GM12891 (cell line): ENCODE measurements around the gene RBSN.

ENCODE experiments used
- DNase-seq: peaks from one replicate; pipeline ENCODE4 v3.0.0; 2011; ENCODE audit warnings: low spot score; ENCODE audit not compliant: insufficient read length
- FAIRE-seq: peaks from 2 replicates; lab custom pipeline; 2011; peaks lifted over from hg19 to GRCh38; lab: Jason Lieb, UNC
- PAX5 ChIP-seq: IDR thresholded peaks from 2 replicates; pipeline ENCODE4 v1.6.1; 2011; ENCODE audit warnings: low read length, moderate library complexity, mild to moderate bottlenecking; ENCODE audit not compliant: insufficient read depth, severe bottlenecking
- POLR2A ChIP-seq: IDR thresholded peaks from 2 replicates; pipeline ENCODE4 v1.6.1; 2011; ENCODE audit warnings: low read depth, low read length, control low read depth
- POLR2AphosphoS5 ChIP-seq: IDR thresholded peaks from 2 replicates; pipeline ENCODE4 v1.6.1; 2011; ENCODE audit warnings: low read depth, low read length, control low read depth
- POU2F2 ChIP-seq: IDR thresholded peaks from 2 replicates; pipeline ENCODE4 v1.6.1; 2011; ENCODE audit warnings: low read depth, mild to moderate bottlenecking, control low read depth, low read length, moderate library complexity
- SPI1 ChIP-seq: IDR thresholded peaks from 2 replicates; pipeline ENCODE4 v1.6.1; 2011; ENCODE audit warnings: low read depth, low read length, control low read depth
- TAF1 ChIP-seq: IDR thresholded peaks from 2 replicates; pipeline ENCODE4 v1.6.1; 2011; ENCODE audit warnings: low read depth, low read length, control low read depth

Gene RBSN

GRCh38 chr3:15032650-15033049 lies 66.3 kb downstream of the RBSN start:
- DNase-seq (no peak), FAIRE-seq (no peak)
- TF ChIP-seq POLR2AphosphoS5 (no peak), PAX5 (no peak), TAF1 (no peak), SPI1 (no peak), POLR2A (no peak), POU2F2 (no peak)

- FAIRE-seq, result no peak
- DNase-seq, result no peak
- no peak for TF ChIP-seq SPI1
- TF ChIP-seq POU2F2, result no peak
- TF ChIP-seq TAF1, result no peak
- TF ChIP-seq POLR2AphosphoS5, result no peak
- TF ChIP-seq PAX5, result no peak
- TF ChIP-seq POLR2A, result no peak
These were observed 69.3 kb downstream of the RBSN start for GRCh38 chr3:15029625-15030024.

- FAIRE-seq (no peak), DNase-seq (no peak)
- TF ChIP-seq POLR2A (no peak), TAF1 (no peak), PAX5 (no peak), POU2F2 (no peak), POLR2AphosphoS5 (no peak), SPI1 (no peak)
These were observed 75.2 kb downstream of the RBSN start for GRCh38 chr3:15023719-15024118.

DNA sequence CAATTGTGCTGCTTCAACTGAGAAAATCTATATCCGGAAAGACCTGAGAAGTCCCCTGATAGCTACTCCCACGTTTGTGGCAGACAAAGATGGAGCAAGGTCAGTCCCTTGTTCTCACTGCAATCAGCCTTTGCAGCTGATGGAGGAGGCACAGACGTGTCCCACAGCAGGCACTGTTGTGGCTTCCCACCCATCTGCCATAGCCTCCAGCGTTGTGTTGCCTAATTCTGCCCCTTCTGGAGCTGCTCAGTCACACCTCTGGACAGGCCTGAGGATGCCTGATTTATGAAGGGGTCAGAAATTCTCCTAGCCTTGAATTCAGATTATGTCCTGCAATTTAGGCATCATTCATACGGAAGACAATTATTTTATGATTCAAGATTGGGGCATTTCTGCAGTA lies 75.7 kb downstream of the RBSN start:
- no peak for FAIRE-seq
- DNase-seq, result no peak
- TF ChIP-seq POU2F2, result no peak
- no peak for TF ChIP-seq TAF1
- TF ChIP-seq POLR2AphosphoS5, result no peak
- TF ChIP-seq POLR2A, result no peak
- TF ChIP-seq SPI1, result no peak
- TF ChIP-seq PAX5, result no peak
